Epithelial cell of esophagus (primary cell): Measurements from ENCODE around the gene GPC5.

ENCODE experiments used
- DNase-seq: peaks from one replicate; pipeline ENCODE4 v3.0.0; 2010; ENCODE audit warnings: low read depth
- H3K4me3 ChIP-seq: 2 replicates; pipeline ENCODE4 v1.5.1; 2011; ENCODE audit warnings: mild to moderate bottlenecking, low read length, control low read depth
- CTCF ChIP-seq: IDR thresholded peaks from 2 replicates; pipeline ENCODE4 v1.5.1; 2011; ENCODE audit warnings: low read depth, mild to moderate bottlenecking, low read length, control low read depth, inconsistent platforms; ENCODE audit not compliant: insufficient read depth; ENCODE audit errors: missing control alignments

GPC5 gene

GRCh38 chr13:91355099-91355825 is 43.2 kb upstream of the GPC5 start:
- DNase-seq: no peak
- no peak overlapping the region for H3K4me3 ChIP-seq
- no peak for TF ChIP-seq CTCF

- no peak for TF ChIP-seq CTCF
- H3K4me3 ChIP-seq: no peak overlapping the region
- DNase-seq: no peak
These were observed 42.4 kb upstream of the GPC5 start for GRCh38 chr13:91355826-91356710.

GRCh38 chr13:91356919-91357612 is 41.4 kb upstream of the GPC5 start:
- H3K4me3 ChIP-seq: no peak overlapping the region
- DNase-seq: no peak
- no peak for TF ChIP-seq CTCF

- no peak for TF ChIP-seq CTCF
- H3K4me3 ChIP-seq: no peak overlapping the region
- DNase-seq: no peak
These were observed 40.6 kb upstream of the GPC5 start for GRCh38 chr13:91357613-91358386.

- no peak for DNase-seq
- H3K4me3 ChIP-seq: no peak overlapping the region
- TF ChIP-seq CTCF: no peak
These were observed 40.0 kb upstream of the GPC5 start for GRCh38 chr13:91358387-91358782.

GRCh38 chr13:91359111-91359510 is 39.3 kb upstream of the GPC5 start:
- DNase-seq: no peak
- H3K4me3 ChIP-seq: no peak overlapping the region
- no peak for TF ChIP-seq CTCF
